ENCODE data around the gene AQP7. TPM values are rescaled to one million over a fixed set of nuclear protein-coding genes. Genes with fewer than 3 reads are reported as not detected.

The AQP7 gene
- polyA plus RNA-seq, 1 of the 3 experiments (the other 2 are of a cell fraction) = 0.05 TPM

- H3F3A ChIP-seq (replicated peaks; ENCODE audit: insufficient read depth) = no peaks in the 10 kb centered on the region
- H3K4me1 ChIP-seq (ENCODE audit: control insufficient read depth in 1 of 2, insufficient read depth in 2 of 2, low read depth in 1 of 2, low read length in 1 of 2) = no peaks in the 10 kb centered on the region
- no peaks in the 10 kb centered on the region for H4K20me1 ChIP-seq (ENCODE audit: insufficient read depth)
- H3K4me3 ChIP-seq (ENCODE audit: low read depth in 2 of 2, low read length in 1 of 2) = no peak overlapping the region
- H3K9ac ChIP-seq = no peak overlapping the region
- H3K9me2 ChIP-seq = no peaks in the 10 kb centered on the region
- no peaks in the 10 kb centered on the region for H3K79me2 ChIP-seq (ENCODE audit: insufficient read depth)
- no peak overlapping the region for H3K27ac ChIP-seq (ENCODE audit: low read depth in 2 of 2, low read length in 1 of 2)
- TF ChIP-seq TEAD4 (IDR thresholded peaks at IDR 0.05; ENCODE audit: borderline replicate concordance, insufficient read depth) (no peak), NFIC (IDR thresholded peaks at IDR 0.05; ENCODE audit: borderline replicate concordance) (no peak), EZH2phosphoT487 (IDR thresholded peaks at IDR 0.05; ENCODE audit: borderline replicate concordance, low read depth) (no peak), REST (IDR thresholded peaks at IDR 0.05; ENCODE audit: low read depth, low read length) (no peak), YY1 (IDR thresholded peaks at IDR 0.05; ENCODE audit: low read depth) (no peak), IRF3 (IDR thresholded peaks at IDR 0.05; ENCODE audit: low read depth, low read length) (no peak), GATA2 (CRISPR knock-in tag; IDR thresholded peaks at IDR 0.05) (no peak), CTCF (IDR thresholded peaks at IDR 0.05) (no peak), FOSL2 (IDR thresholded peaks at IDR 0.05; ENCODE audit: borderline replicate concordance, low read depth) (no peak), USF1 (IDR thresholded peaks at IDR 0.05; ENCODE audit: borderline replicate concordance, low read depth) (no peak), TCF12 (IDR thresholded peaks at IDR 0.05) (no peak), MXI1 (IDR thresholded peaks at IDR 0.05; ENCODE audit: low read depth, low read length) (no peak), GABPA (IDR thresholded peaks at IDR 0.05; ENCODE audit: low read depth) (no peak), CHD2 (IDR thresholded peaks at IDR 0.05; ENCODE audit: low read length, partially characterized antibody) (no peak)
- peaks cover 4% of the 10 kb centered on the region; the same call in 1 of the 2 replicates for H3K27me3 ChIP-seq (ENCODE audit: insufficient read depth)
- WGBS (ENCODE audit: low lambda C conversion rate) = 76% methylated on average over 7 of the region's 7 CpGs
- no peaks in the 10 kb centered on the region for H3K9me3 ChIP-seq
- DNase-seq = no peak
- CTCF ChIA-PET = interaction anchor here (1.1 to 3.6 kb wide), 6 partner anchors 9 to 65 kb away, joined by 3 to 14 read pairs (median 9); partner anchors contain the start of gene AQP3
- no peak overlapping the region for H2AFZ ChIP-seq (ENCODE audit: low read depth)
- POLR2A ChIA-PET = interaction anchor here (0.7 kb wide), 1 partner anchor 19 kb away, joined by 3 read pairs; no protein-coding TSS in a partner anchor
- no peaks in the 10 kb centered on the region for H3K36me3 ChIP-seq (replicated peaks in 1 of 2; ENCODE audit: control insufficient read depth in 1 of 2, insufficient read depth in 2 of 2, low read length in 1 of 2)
- H3K4me2 ChIP-seq = no peak overlapping the region
Measured at GRCh38 chr9:33438926-33439680, 36.7 kb upstream of the AQP7 start.

Data from SK-N-SH (cell line).